IPS-18c (cell line): ENCODE results near the gene NCAPH2.

Source experiments
- H3K4me3 ChIP-seq: 2 replicates; pipeline ENCODE4 v1.7.0; 2013; ENCODE audit warnings: low read depth, mild to moderate bottlenecking, low read length, moderate library complexity; ENCODE audit not compliant: insufficient read depth
- H3K9me3 ChIP-seq: one replicate; pipeline ENCODE4 v1.6.1; 2013; ENCODE audit warnings: mild to moderate bottlenecking, low read length, moderate library complexity; ENCODE audit not compliant: control insufficient read depth, insufficient read depth

The NCAPH2 gene

GRCh38 chr22:50486561-50487289 lies 21.3 kb upstream of the NCAPH2 start, which contains the start of gene MIOX:
MIOX (plus strand) TSS chr22:50486859; CDS start chr22:50486898, 39 bp downstream.
- no peaks in the 10 kb centered on the region for H3K9me3 ChIP-seq
- H3K4me3 ChIP-seq, result no peak within 1 kb of the TSS

GRCh38 chr22:50487290-50488005 lies 20.6 kb upstream of the NCAPH2 start:
- Histone ChIP-seq H3K9me3 (no peaks in the 10 kb centered on the region), H3K4me3 (no peak overlapping the region)

- H3K9me3 ChIP-seq, result no peaks in the 10 kb centered on the region
- H3K4me3 ChIP-seq, result no peak overlapping the region
Measured at GRCh38 chr22:50488006-50488677, 19.9 kb upstream of the NCAPH2 start.

GRCh38 chr22:50488886-50489285 lies 19.1 kb upstream of the NCAPH2 start:
- Histone ChIP-seq H3K4me3 (no peak overlapping the region), H3K9me3 (no peaks in the 10 kb centered on the region)

GRCh38 chr22:50489363-50490243 lies 18.4 kb upstream of the NCAPH2 start:
- Histone ChIP-seq H3K4me3 (no peak overlapping the region), H3K9me3 (no peaks in the 10 kb centered on the region)

DNA sequence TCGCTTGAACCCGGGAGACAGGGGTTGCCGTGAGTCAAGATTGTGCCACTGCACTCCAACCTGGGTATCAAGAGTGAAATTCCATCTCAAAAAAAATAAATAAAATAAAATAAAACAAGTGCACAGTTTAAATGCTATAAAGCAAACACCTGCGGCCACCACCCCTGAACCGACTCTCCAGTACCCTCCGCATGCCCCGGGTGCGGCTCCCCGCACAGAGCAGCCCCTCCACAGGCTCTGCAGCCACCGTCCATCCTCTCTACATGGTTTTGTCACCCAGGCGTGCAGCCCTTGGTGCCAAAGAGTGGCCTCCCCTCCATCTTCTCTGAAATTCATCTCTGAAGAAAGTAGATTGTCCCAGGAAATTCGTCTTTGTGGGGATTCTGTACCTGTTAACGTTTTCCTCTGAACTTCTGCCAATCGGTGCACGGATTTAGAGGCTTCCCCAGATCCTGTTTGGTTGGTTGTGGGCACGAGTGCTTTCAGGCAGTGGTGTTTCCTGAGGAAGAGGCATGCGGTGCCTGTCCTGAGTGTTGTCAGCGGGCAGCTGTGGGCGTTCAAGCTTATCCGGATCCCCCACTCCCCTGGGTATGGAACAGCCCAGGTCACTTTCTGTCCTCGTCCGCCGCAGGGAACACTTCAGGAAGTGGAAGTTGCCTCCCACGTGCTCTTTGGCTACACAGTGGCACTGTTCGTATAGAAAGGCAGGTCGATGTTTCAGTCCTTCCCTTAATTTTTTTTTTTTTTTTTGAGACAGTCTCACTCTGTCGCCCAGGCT lies 17.3 kb upstream of the NCAPH2 start:
- Histone ChIP-seq H3K4me3 (no peak overlapping the region), H3K9me3 (no peaks in the 10 kb centered on the region)

DNA sequence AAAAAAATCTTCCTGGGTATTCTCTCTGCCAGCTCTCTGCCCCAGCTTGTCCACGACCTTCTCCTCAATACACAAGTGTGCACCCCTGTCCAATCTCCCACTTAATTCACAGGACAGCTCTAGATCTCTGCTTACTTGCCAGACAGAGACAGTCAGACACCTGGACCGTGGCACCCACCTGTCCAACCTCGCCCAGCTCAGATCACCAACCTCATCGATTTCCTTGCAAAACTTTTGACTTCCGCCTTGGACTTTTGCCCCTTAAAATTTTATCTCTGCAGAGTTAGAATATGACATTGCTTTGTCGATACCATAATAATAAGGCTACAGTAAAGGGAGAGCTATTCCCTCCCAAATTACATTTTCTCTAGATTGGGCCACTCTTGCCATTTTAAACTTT lies 10.9 kb upstream of the NCAPH2 start:
- no peaks in the 10 kb centered on the region for H3K9me3 ChIP-seq
- H3K4me3 ChIP-seq, result no peak overlapping the region

DNA sequence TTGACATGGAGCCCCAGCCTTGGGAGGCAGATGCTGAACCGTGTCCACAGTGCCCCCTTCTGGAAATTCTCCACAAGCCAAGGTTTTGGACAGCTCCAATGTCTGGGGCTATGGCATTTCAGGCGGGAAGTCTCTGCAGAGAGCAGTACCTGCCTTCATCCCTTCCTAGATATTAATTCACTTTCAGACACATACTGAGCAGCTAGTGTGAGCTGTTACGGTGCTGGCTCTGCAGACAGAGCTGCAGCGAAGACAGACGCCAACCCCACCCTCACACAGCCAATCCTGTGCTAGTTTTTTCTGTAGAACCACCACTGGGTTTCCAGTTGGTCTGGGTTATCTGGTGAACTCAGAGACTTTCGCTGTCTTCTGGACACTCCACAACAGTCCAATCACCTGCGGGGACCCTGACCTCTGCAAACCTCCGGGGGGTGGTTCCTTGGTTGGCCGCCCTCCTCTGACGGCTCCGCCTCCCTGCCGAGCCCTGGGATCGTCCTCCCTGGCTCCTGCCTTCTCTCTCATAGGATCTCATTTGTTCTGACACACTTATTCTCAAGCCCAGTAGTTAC lies 9.6 kb upstream of the NCAPH2 start:
- Histone ChIP-seq H3K4me3 (no peak overlapping the region; the same call in 1 of the 2 replicates), H3K9me3 (no peaks in the 10 kb centered on the region)

GRCh38 chr22:50500452-50500851 lies 7.6 kb upstream of the NCAPH2 start:
- Histone ChIP-seq H3K9me3 (no peaks in the 10 kb centered on the region), H3K4me3 (no peak overlapping the region)

- H3K4me3 ChIP-seq, result no peak overlapping the region
- no peaks in the 10 kb centered on the region for H3K9me3 ChIP-seq
Measured at GRCh38 chr22:50502096-50502495, 5.9 kb upstream of the NCAPH2 start.

- H3K4me3 ChIP-seq, result no peak overlapping the region
- peaks cover 3% of the 10 kb centered on the region for H3K9me3 ChIP-seq
Measured at GRCh38 chr22:50502628-50503474, 5.2 kb upstream of the NCAPH2 start.

GRCh38 chr22:50503475-50504145 lies 4.4 kb upstream of the NCAPH2 start:
- Histone ChIP-seq H3K4me3 (no peak overlapping the region), H3K9me3 (peaks cover 3% of the 10 kb centered on the region)

GRCh38 chr22:50504369-50505211 lies 3.4 kb upstream of the NCAPH2 start:
- peaks cover 3% of the 10 kb centered on the region for H3K9me3 ChIP-seq
- H3K4me3 ChIP-seq, result no peak overlapping the region

GRCh38 chr22:50505276-50505775 lies 2.7 kb upstream of the NCAPH2 start:
- no peak overlapping the region for H3K4me3 ChIP-seq
- peaks cover 3% of the 10 kb centered on the region for H3K9me3 ChIP-seq
